ENCODE results near the gene MED4. TPM values are rescaled to one million over a fixed set of nuclear protein-coding genes. Genes with fewer than 3 reads are reported as not detected.
A peak's percentile ranks its signal among the peaks of the same experiment; 100 is the strongest.

Gene MED4
- total and polyA plus RNA-seq, 8 donors: 7.0 to 68.3 (median 37.9) TPM

GRCh38 chr13:48078251-48078656 lies 16.6 kb downstream of the MED4 start:
- no peak for TF ChIP-seq POLR2AphosphoS5 (IDR thresholded peaks at IDR 0.05)
- no peak for TF ChIP-seq EP300 (IDR thresholded peaks at IDR 0.05)
- no peak for TF ChIP-seq POLR2A (IDR thresholded peaks at IDR 0.05)
- TF ChIP-seq, protein P1, sequence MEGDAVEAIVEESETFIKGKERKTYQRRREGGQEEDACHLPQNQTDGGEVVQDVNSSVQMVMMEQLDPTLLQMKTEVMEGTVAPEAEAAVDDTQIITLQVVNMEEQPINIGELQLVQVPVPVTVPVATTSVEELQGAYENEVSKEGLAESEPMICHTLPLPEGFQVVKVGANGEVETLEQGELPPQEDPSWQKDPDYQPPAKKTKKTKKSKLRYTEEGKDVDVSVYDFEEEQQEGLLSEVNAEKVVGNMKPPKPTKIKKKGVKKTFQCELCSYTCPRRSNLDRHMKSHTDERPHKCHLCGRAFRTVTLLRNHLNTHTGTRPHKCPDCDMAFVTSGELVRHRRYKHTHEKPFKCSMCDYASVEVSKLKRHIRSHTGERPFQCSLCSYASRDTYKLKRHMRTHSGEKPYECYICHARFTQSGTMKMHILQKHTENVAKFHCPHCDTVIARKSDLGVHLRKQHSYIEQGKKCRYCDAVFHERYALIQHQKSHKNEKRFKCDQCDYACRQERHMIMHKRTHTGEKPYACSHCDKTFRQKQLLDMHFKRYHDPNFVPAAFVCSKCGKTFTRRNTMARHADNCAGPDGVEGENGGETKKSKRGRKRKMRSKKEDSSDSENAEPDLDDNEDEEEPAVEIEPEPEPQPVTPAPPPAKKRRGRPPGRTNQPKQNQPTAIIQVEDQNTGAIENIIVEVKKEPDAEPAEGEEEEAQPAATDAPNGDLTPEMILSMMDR (IDR thresholded peaks at IDR 0.05): no peak
- H3K4me3 ChIP-seq: no peak overlapping the region
- peak in 1 of 2 donors; percentile 38 for DNase-seq
- H3K36me3 ChIP-seq: peaks cover 48 to 100% (median 97%) of the 10 kb centered on the region in 4 donors
- intact Hi-C loops (cut with DNase I; ENCODE audit: low total_unique reads): no loop called here
- no peaks in the 10 kb centered on the region for H3K27me3 ChIP-seq
- no peaks in the 10 kb centered on the region for H3K4me1 ChIP-seq
- 45 to 50% (median 47%) methylated on average over 2 of the region's 2 CpGs; no CpG with 5 or more reads in 1 of the 5 donors for WGBS, 5 donors
- peaks cover 0 to 5% (median 0%) of the 10 kb centered on the region in 4 donors for H3K9me3 ChIP-seq
- no peak overlapping the region for H3K27ac ChIP-seq

GRCh38 chr13:48074006-48074405 lies 20.9 kb downstream of the MED4 start:
- no peak overlapping the region for H3K27ac ChIP-seq

DNA sequence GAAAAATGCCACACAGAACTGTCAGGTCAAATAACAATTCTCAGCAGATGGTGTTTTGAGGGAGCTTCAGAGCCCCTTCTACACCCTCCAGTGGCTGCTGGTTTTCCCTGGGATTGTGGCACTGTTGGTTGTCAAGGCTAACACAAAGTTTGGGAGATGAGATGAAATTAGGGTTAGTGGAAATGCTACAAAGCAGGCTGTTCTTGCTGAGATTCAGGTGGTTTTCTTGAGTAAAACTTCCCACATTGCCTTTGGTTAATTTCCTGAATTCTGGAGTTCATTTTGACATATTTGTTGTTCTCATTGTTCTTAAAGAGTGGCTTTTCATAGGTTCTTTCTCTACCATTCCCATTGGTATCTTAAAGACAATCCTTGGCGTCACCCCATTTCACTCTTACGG lies 22.1 kb downstream of the MED4 start:
- DNase-seq: no peak
- Histone ChIP-seq H3K36me3 (peaks cover 42 to 100% (median 99%) of the 10 kb centered on the region in 4 donors), H3K4me1 (no peaks in the 10 kb centered on the region), H3K9me3 (peaks cover 24 to 54% (median 37%) of the 10 kb centered on the region in 4 donors), H3K4me3 (no peak overlapping the region), H3K27me3 (no peaks in the 10 kb centered on the region), H3K27ac (no peak overlapping the region)
- 97 to 99% (median 98%) methylated on average over 2 of the region's 2 CpGs for WGBS, 5 donors
- intact Hi-C loops (cut with DNase I; ENCODE audit: low total_unique reads): no loop called here
- TF ChIP-seq POLR2AphosphoS5 (IDR thresholded peaks at IDR 0.05): no peak
- TF ChIP-seq EP300 (IDR thresholded peaks at IDR 0.05): no peak
- TF ChIP-seq POLR2A (IDR thresholded peaks at IDR 0.05): no peak
- TF ChIP-seq, protein P1 (IDR thresholded peaks at IDR 0.05): no peak

More at GRCh38 chr13:48074006-48074405, 20.9 kb downstream of the MED4 start:
- Histone ChIP-seq H3K27me3 (no peaks in the 10 kb centered on the region), H3K9me3 (peaks cover 19 to 42% (median 30%) of the 10 kb centered on the region in 4 donors), H3K36me3 (peaks cover 54 to 100% (median 99%) of the 10 kb centered on the region in 4 donors), H3K4me3 (no peak overlapping the region), H3K4me1 (no peaks in the 10 kb centered on the region)
- DNase-seq: no peak
- intact Hi-C loops (cut with DNase I; ENCODE audit: low total_unique reads): no loop called here
- TF ChIP-seq, protein P1 (IDR thresholded peaks at IDR 0.05): no peak
- no peak for TF ChIP-seq POLR2AphosphoS5 (IDR thresholded peaks at IDR 0.05)
- TF ChIP-seq POLR2A (IDR thresholded peaks at IDR 0.05): no peak
- no peak for TF ChIP-seq EP300 (IDR thresholded peaks at IDR 0.05)
- 89 to 95% (median 91%) methylated on average over 2 of the region's 2 CpGs for WGBS, 5 donors

- Histone ChIP-seq H3K27me3 (no peaks in the 10 kb centered on the region), H3K4me3 (no peak overlapping the region), H3K36me3 (peaks cover 40 to 100% (median 99%) of the 10 kb centered on the region in 4 donors), H3K27ac (no peak overlapping the region), H3K4me1 (no peaks in the 10 kb centered on the region), H3K9me3 (peaks cover 24 to 59% (median 38%) of the 10 kb centered on the region in 4 donors)
- no peak for DNase-seq
- 90 to 98% (median 96%) methylated on average over 3 of the region's 3 CpGs for WGBS, 5 donors
- TF ChIP-seq EP300 (IDR thresholded peaks at IDR 0.05) (no peak), POLR2A (IDR thresholded peaks at IDR 0.05) (no peak), POLR2AphosphoS5 (IDR thresholded peaks at IDR 0.05) (no peak)
- TF ChIP-seq, protein P1 (IDR thresholded peaks at IDR 0.05): no peak
- intact Hi-C loops (cut with DNase I; ENCODE audit: low total_unique reads): no loop called here
Measured at GRCh38 chr13:48072304-48072703, 22.6 kb downstream of the MED4 start.
